Measurements from ENCODE around the gene TMEM272. TPM values are rescaled to one million over a fixed set of nuclear protein-coding genes. Genes with fewer than 3 reads are reported as not detected.

The TMEM272 gene
- total and polyA plus RNA-seq, 7 donors: 0.17 to 0.49 (median 0.27) TPM; not detected in 1

GRCh38 chr13:51885651-51886050, 40.7 kb upstream of the TMEM272 start:
- Histone ChIP-seq H3K4me1 (no peaks in the 10 kb centered on the region), H3K27me3 (ENCODE audit: insufficient read depth in 3 of 3, low read length in 2 of 3) (no peaks in the 10 kb centered on the region), H3K9me3 (no peaks in the 10 kb centered on the region), H3K27ac (no peak overlapping the region), H3K4me3 (no peak overlapping the region), H3K36me3 (ENCODE audit: insufficient read depth in 1 of 2, low read depth in 1 of 2) (no peaks in the 10 kb centered on the region)
- TF ChIP-seq, protein P1, sequence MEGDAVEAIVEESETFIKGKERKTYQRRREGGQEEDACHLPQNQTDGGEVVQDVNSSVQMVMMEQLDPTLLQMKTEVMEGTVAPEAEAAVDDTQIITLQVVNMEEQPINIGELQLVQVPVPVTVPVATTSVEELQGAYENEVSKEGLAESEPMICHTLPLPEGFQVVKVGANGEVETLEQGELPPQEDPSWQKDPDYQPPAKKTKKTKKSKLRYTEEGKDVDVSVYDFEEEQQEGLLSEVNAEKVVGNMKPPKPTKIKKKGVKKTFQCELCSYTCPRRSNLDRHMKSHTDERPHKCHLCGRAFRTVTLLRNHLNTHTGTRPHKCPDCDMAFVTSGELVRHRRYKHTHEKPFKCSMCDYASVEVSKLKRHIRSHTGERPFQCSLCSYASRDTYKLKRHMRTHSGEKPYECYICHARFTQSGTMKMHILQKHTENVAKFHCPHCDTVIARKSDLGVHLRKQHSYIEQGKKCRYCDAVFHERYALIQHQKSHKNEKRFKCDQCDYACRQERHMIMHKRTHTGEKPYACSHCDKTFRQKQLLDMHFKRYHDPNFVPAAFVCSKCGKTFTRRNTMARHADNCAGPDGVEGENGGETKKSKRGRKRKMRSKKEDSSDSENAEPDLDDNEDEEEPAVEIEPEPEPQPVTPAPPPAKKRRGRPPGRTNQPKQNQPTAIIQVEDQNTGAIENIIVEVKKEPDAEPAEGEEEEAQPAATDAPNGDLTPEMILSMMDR (IDR thresholded peaks at IDR 0.05): no peak
- intact Hi-C loops (cut with DNase I): no loop called here
- whole genome bisulfite sequencing, 3 donors: 91 to 95% (median 93%) methylated on average over 2 of the region's 2 CpGs
- DNase-seq (no peak), ATAC-seq (no peak)

DNA sequence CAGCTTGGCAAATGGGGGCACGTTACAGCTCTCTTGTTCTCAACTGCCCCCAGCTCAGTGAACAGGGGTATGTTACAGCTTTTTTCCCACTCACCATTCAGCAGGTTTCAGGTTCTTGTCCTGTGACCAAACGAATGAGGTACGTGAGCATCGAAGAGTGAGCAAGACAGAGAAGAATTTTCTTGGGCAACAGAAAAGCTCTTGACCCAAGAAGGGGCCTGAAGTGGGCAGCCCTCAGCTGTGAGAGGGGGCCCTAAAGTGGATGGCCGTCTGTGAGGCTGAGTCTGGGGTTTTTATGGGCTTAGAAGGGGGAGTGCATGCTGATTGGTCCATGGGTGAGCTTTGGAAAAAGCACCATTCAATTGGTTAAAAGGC, 38.2 kb upstream of the TMEM272 start:
- 68 to 72% (median 69%) methylated on average over 5 of the region's 5 CpGs for WGBS, 3 donors
- intact Hi-C loops (cut with DNase I): no loop called here
- Histone ChIP-seq H3K4me3 (no peak overlapping the region), H3K4me1 (no peaks in the 10 kb centered on the region), H3K9me3 (no peaks in the 10 kb centered on the region), H3K27me3 (ENCODE audit: insufficient read depth in 3 of 3, low read length in 2 of 3) (no peaks in the 10 kb centered on the region), H3K27ac (no peak overlapping the region), H3K36me3 (ENCODE audit: insufficient read depth in 1 of 2, low read depth in 1 of 2) (no peaks in the 10 kb centered on the region)
- DNase-seq: no peak
- TF ChIP-seq, protein P1 (IDR thresholded peaks at IDR 0.05): no peak
- ATAC-seq: no peak

- Histone ChIP-seq H3K27me3 (ENCODE audit: insufficient read depth in 3 of 3, low read length in 2 of 3) (no peaks in the 10 kb centered on the region), H3K4me3 (no peak overlapping the region), H3K9me3 (no peaks in the 10 kb centered on the region), H3K36me3 (ENCODE audit: insufficient read depth in 1 of 2, low read depth in 1 of 2) (no peaks in the 10 kb centered on the region), H3K27ac (no peak overlapping the region), H3K4me1 (no peaks in the 10 kb centered on the region)
- TF ChIP-seq, protein P1 (IDR thresholded peaks at IDR 0.05): no peak
- WGBS, 3 donors: 80 to 89% (median 84%) methylated on average over 6 of the region's 6 CpGs
- intact Hi-C loops (cut with DNase I): no loop called here
- ATAC-seq: no peak
- no peak for DNase-seq
Measured at GRCh38 chr13:51882570-51883225, 37.7 kb upstream of the TMEM272 start.

DNA sequence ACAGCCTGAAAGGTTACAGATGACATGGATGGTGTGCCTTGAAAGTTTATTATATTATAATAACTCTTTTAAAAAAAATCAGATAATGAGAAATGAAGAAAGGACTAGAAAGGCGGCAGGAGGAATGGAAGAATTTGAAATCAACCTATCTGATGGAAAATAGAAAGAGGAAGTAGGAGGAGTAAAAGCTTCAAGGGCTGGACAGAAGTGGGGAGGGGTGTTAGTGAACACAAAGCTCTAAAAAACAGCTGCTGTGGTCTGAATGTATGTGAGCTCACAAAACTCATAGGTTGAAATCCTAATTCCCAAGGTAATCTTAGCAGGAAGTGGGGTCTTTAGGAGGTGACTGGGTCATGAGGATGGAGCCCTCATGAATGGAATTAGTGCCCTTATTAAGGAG, 36.3 kb upstream of the TMEM272 start:
- no peaks in the 10 kb centered on the region for H3K4me1 ChIP-seq
- TF ChIP-seq, protein P1 (IDR thresholded peaks at IDR 0.05): no peak
- no peaks in the 10 kb centered on the region for H3K36me3 ChIP-seq (ENCODE audit: insufficient read depth in 1 of 2, low read depth in 1 of 2)
- no peak for DNase-seq
- H3K4me3 ChIP-seq: no peak overlapping the region
- H3K9me3 ChIP-seq: no peaks in the 10 kb centered on the region
- no peaks in the 10 kb centered on the region for H3K27me3 ChIP-seq (ENCODE audit: insufficient read depth in 3 of 3, low read length in 2 of 3)
- ATAC-seq: no peak
- WGBS, 3 donors: 93 to 100% (median 97%) methylated on average over 1 of the region's 1 CpG
- no peak overlapping the region for H3K27ac ChIP-seq
- intact Hi-C loops (cut with DNase I): no loop called here

DNA sequence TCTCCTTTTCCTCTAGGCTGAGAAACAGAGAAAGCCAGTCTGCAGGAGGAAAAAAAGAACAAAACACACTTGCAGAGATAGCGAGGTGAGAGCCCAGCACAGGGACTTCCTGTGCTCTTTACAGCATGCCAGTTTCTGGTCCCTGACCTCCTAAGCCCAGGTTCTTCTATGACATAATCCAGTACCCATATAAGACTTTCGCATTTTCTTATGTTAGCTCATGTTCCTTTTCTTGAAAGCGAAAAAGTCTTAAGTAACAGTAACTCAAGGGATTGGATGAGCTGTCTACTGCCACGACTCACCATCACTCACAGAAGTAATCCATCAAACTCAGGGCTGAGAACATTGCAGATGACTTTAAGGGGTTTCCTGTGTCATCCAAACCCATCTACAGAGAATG, 34.2 kb upstream of the TMEM272 start:
- no peak for DNase-seq
- no peaks in the 10 kb centered on the region for H3K27me3 ChIP-seq (ENCODE audit: insufficient read depth in 3 of 3, low read length in 2 of 3)
- H3K4me1 ChIP-seq: no peaks in the 10 kb centered on the region
- H3K36me3 ChIP-seq (ENCODE audit: insufficient read depth in 1 of 2, low read depth in 1 of 2): no peaks in the 10 kb centered on the region
- H3K9me3 ChIP-seq: no peaks in the 10 kb centered on the region
- H3K4me3 ChIP-seq: no peak overlapping the region
- no peak overlapping the region for H3K27ac ChIP-seq
- 83 to 85% (median 85%) methylated on average over 4 of the region's 4 CpGs for WGBS, 3 donors
- ATAC-seq: no peak
- TF ChIP-seq, protein P1 (IDR thresholded peaks at IDR 0.05): no peak
- intact Hi-C loops (cut with DNase I): loop anchor here in 1 of 2 donors (1.0 kb wide), 1 partner anchor 33 kb away; no protein-coding TSS in a partner anchor

Data from psoas muscle (tissue), 8 donors.